Measurements from ENCODE around the gene FAM43A.

Gene FAM43A, protein sequence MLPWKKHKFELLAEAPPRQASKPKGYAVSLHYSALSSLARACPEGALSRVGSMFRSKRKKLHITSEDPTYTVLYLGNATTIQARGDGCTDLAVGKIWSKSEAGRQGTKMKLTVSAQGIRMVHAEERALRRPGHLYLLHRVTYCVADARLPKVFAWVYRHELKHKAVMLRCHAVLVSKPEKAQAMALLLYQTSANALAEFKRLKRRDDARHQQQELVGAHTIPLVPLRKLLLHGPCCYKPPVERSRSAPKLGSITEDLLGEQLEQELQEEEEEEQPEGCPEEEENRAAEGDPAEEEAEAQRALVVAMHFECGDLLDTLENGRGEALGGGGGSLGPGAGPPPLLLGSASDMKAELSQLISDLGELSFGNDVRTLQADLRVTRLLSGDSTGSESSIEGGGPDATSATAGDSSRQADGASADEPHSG

DNA sequence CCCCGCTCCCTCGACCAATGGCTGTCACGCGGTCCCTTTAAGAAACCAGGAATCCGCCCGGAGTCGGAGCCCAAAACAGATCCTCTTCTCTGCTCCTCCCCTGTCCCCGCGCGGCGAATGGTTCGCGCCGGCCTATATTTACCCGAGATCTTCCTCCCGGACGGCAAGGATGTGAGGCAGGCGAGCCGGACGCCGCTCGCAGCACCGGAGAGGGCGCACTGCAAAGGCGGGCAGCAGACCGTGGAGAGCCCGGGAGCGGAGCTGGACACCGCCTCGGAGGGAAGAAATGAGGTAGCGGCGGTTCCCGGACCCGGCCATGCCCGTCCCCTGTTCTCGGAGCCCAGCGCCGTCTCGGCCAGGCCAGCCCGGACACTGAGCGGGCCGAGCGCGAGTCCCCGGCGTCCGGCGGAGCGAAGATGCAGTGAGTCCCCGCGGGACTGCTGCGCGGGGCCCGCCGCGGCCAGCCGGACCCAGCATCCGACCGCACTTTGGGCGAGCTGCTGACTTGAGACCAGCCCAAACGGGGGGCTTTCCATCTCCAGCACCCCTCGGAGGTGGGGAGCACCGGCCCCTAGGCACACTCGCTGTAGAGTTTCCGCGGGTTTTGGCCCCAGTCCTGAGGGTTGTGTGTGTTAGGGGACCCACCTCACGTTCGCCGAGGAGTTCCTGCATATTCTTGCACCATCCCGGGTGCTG lies at the start of gene FAM43A:
Gene FAM43A, plus strand, starts transcription at position 166 of the 696 bp plus-strand sequence. CDS start 944 bp downstream, outside the sequence.
- ATAC-seq (peak; percentile 68), DNase-seq (peak; percentile 89 to 90)
- Mint-ChIP-seq H3K27me3 (peaks cover 43% of the 10 kb centered on the region), H3K4me1 (peaks cover 89% of the 10 kb centered on the region), H3K9me3 (no peaks in the 10 kb centered on the region), H3K4me3 (peak within 1 kb of the TSS; percentile 88 to 93), H3K27ac (peak within 1 kb of the TSS; percentile 81 to 94)

DNA sequence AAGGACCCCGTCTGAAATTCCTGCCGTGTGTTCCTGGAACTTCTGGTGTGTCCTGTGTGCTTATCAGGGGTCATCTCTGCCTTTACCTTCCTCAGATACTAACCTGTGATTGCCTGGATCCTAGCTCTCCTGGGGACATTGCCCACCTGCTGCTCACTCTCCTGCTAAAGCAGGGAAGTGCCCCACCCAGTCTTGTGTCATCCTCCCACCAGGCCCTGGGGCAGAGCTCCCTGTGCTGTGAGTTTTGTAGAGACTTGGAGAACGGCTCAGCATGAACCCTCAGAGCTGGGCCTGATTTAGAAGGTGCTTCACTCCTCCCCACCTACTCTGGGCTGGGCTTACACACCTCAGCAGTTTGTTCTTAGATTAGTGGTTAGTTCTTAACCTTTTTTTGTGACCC lies 48.6 kb upstream of the FAM43A start:
- Mint-ChIP-seq H3K4me3 (no peak overlapping the region), H3K27me3 (no peaks in the 10 kb centered on the region), H3K4me1 (peaks cover 5% of the 10 kb centered on the region), H3K27ac (no peak overlapping the region), H3K9me3 (no peaks in the 10 kb centered on the region)
- DNase-seq (no peak), ATAC-seq (no peak)

DNA sequence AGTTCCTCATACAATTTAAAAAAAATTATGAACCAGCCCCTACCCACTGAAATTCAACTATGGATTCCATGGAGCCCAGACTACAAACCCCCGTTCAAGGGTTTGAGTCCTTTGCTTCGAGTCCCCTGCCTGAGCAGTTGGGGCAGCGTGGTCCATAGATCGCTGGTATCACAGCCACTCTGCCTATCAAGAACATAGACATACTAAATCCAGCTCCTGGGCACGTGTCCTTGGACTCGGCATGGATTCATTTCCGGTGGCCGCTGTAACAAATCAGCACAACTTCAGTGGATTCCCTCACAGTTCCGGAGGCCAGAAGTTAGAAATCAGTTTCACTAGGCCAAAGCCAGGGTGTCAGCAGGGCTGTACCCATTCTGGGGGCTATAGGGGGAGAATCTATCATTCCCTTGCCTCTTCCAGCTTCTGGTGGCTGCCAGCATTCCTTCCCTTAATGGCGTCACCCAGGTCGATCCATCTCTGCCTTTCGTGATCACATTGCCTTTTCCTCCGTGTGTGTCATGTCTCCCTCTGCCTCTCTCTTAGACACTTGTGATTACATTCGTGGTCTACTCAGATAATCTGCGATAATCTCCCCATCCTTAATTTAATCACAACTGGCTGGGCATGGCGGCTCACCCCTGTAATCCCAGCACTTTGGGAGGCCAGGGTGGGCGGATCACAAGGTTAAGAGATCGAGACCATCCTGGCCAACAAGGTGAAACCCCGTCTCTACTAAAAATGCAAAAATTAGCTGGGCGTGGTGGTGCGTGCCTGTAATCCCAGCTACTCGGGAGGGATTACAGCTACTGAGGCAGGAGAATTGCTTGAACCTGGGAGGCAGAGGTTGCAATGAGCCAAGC lies 47.9 kb upstream of the FAM43A start:
- ATAC-seq (no peak), DNase-seq (no peak)
- H3K9me3 Mint-ChIP-seq: no peaks in the 10 kb centered on the region
- no peaks in the 10 kb centered on the region for H3K27me3 Mint-ChIP-seq
- no peak overlapping the region for H3K27ac Mint-ChIP-seq
- H3K4me3 Mint-ChIP-seq: no peak overlapping the region
- peaks cover 5% of the 10 kb centered on the region for H3K4me1 Mint-ChIP-seq

DNA sequence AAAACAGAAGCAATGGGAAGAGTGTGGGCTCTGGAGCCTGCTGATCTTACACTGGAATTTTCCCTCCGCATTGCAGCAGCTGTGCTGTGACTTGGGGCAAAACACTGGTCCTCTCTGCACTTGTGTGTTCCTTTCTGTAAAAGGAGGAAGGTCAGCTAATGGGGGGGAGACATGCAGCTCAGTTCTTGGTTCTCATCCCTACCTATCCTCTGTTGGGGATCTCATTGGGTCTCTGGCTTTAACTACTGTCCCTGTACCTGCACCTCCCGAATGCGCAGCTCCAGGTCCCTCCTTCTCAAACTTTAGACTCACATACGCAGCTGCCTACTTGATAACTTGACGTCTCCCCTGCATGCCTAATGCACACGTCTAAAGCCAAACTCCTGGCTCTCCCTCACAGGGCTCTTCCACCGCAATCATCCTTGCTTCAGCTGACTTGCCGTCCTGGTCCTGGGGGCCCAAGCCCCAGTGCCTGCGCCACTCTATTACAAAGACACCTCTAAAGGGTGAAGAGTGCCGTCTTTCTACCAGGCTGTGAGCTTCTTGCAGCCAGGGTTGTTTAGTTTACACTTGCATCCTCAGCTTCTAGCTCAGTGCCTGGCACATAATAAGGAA lies 46.6 kb upstream of the FAM43A start:
- no peak for DNase-seq
- Mint-ChIP-seq H3K9me3 (no peaks in the 10 kb centered on the region), H3K27ac (no peak overlapping the region), H3K27me3 (no peaks in the 10 kb centered on the region), H3K4me3 (no peak overlapping the region), H3K4me1 (peaks cover 5% of the 10 kb centered on the region)
- no peak for ATAC-seq

DNA sequence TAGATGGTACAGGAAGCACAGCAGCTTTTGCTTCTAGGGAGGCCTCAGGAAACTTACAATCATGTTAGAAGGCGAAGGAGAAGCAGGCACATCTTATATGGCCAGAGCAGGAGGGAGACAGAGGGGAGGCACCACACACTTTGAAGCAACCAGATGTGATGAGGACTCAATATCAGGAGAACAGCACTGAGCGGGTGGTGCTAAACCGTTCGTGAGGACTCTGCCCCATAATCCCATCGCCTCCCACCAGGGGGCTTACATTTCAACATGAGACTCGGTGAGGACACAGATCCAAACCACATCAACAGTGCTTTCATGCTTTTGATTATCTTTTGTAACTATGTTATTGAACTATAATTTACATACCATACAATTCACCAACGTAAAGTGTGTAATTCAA lies 44.9 kb upstream of the FAM43A start:
- peak; percentile 25 to 31 for DNase-seq
- H3K4me3 Mint-ChIP-seq: no peak overlapping the region
- no peaks in the 10 kb centered on the region for H3K9me3 Mint-ChIP-seq
- peak; percentile 70 for ATAC-seq
- peaks cover 5% of the 10 kb centered on the region for H3K4me1 Mint-ChIP-seq
- no peak overlapping the region for H3K27ac Mint-ChIP-seq
- H3K27me3 Mint-ChIP-seq: no peaks in the 10 kb centered on the region

DNA sequence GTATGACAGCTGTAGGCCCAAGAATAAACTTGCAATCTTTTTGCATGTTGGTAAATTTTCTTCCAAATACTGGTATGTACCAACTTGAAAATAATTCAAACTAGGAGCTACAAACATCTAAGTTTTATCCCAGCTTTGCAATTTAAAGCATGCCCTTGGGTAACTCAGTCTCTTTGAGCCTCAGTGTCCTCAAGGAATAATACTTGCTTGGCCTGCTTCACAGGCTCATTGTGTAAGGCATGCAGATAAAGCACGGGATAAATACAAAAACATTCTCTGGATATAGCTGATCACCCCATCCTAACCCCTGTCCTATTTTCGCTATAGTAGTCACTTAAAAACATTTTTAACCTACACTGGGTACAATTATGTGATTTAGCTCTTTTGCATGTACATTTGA lies 42.9 kb upstream of the FAM43A start:
- no peak for DNase-seq
- Mint-ChIP-seq H3K27me3 (no peaks in the 10 kb centered on the region), H3K27ac (no peak overlapping the region), H3K4me3 (no peak overlapping the region), H3K4me1 (peaks cover 5% of the 10 kb centered on the region), H3K9me3 (no peaks in the 10 kb centered on the region)
- no peak for ATAC-seq

DNA sequence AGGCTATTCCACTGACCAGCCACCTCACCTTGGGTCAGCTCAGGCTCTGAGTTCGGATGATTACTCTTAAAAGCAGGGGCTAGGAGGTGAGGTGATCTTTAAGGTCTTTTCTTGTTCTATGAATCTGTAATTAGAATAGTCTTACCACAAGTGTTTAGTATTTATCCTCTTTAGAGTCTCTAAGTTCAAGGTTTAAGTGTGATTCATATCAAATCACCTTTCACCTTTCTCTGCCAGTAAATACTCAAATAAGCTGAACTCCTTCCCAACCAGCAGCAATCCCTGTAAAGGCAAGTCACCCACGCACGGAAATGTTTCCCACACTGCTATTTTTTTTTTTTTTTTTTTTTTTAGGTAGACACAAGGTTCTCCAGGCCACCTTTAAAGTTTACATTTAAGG lies 37.9 kb upstream of the FAM43A start:
- Mint-ChIP-seq H3K27ac (no peak overlapping the region), H3K4me1 (no peaks in the 10 kb centered on the region), H3K27me3 (no peaks in the 10 kb centered on the region), H3K4me3 (no peak overlapping the region), H3K9me3 (no peaks in the 10 kb centered on the region)
- no peak for DNase-seq
- ATAC-seq: no peak

DNA sequence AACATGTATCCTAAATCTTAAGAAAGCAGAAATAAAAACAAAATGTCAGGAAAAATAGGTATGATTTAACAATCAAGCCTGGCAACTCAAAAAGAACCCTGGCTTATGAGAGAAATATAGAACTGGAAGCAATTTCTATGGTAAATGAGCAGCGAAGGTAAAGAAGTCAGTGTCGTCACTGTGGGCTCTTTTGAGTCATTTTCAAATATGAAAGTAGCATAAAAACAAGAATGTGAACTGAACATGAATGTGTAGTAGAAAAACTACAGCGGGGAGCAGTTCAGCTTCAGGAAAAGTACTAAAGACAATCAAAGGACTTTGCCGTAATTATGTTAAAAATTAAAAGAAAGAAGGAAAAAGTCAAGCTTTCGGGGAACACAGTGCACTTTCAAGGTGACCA lies 31.2 kb upstream of the FAM43A start:
- DNase-seq: no peak
- Mint-ChIP-seq H3K4me3 (peak overlapping the region; percentile 8 to 65), H3K9me3 (no peaks in the 10 kb centered on the region), H3K27ac (peak overlapping the region in 1 of 2 donors; percentile 80), H3K27me3 (no peaks in the 10 kb centered on the region), H3K4me1 (peaks cover 10% of the 10 kb centered on the region)
- peak; percentile 78 for ATAC-seq

DNA sequence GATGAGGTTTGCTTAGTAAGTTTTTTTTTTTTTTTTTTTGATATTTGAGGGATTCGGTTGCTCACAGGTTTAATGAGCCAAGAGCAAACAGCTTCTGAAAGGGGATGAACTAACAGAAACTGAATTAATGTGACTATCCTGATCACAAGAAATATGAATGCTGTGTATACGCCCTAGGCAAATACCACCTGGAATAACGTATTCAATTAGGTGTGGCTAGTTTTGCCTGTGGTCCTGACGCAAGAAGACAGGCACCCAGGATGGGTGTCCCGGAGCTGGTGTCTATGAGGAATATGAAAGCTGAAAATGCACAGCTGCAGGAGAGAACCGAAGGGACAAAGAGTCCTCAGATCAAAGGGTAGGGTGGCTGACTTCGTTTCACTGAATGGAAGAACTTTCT lies 28.2 kb upstream of the FAM43A start:
- no peak for ATAC-seq
- H3K27ac Mint-ChIP-seq: no peak overlapping the region
- DNase-seq: no peak
- H3K27me3 Mint-ChIP-seq: no peaks in the 10 kb centered on the region
- no peak overlapping the region for H3K4me3 Mint-ChIP-seq
- no peaks in the 10 kb centered on the region for H3K9me3 Mint-ChIP-seq
- H3K4me1 Mint-ChIP-seq: peaks cover 22% of the 10 kb centered on the region

DNA sequence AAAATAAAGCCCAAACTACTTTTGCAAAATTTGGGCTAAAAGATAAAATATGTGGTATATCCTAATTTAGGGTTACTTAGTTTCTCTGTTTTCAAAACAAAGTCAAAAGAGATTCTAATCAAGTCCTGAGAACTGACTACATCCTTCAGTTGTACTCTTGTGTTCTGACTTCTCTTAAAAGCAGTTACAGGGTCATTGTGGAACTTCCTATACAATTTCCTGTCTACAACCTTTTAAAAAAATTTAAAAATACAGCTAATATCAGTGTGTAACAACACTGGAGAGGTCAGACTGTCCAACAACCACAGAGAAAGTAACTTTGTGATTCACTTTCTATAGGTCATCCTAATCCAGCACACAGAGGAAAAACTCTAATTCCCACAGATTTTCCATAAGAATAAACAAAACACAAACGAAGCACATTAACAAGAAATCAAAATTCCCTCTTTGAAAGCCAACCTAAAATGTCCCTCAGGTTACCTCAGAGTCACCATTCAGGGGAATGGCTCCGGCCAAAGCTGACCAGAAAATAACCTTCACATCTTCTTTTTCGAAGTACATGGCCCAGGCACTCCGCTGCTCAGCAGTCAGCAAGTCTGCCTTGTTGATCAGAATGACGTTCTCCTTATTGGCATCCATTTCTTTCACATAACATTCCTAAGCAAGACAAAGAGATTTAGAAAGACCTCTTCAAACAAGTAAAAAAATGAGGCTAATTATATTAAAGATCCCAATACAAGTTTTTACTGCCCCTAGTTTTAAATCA lies 27.0 kb upstream of the FAM43A start:
- H3K27me3 Mint-ChIP-seq: no peaks in the 10 kb centered on the region
- no peak overlapping the region for H3K4me3 Mint-ChIP-seq
- peaks cover 28% of the 10 kb centered on the region for H3K4me1 Mint-ChIP-seq
- no peaks in the 10 kb centered on the region for H3K9me3 Mint-ChIP-seq
- ATAC-seq (no peak), DNase-seq (no peak)
- peak overlapping the region; percentile 27 to 81 for H3K27ac Mint-ChIP-seq

DNA sequence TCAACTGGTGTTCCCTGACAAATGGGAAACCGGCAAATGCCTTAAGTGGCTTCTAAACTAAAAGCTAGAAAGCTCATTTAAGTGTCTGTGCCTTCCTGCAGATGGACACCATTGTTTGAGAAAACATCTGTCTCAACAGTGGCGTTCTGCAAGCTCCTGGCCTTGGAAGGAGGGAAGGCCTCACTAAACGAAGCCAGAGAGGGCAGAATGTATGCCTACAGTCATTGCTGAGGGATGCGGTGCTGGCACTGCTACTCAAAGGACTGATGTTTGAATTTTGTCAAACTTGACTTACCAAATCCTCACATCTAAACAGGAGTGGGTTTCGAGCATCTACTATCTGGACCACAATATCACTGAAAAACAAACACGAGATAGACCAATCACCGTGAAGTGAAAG lies 25.9 kb upstream of the FAM43A start:
- H3K27me3 Mint-ChIP-seq: no peaks in the 10 kb centered on the region
- ATAC-seq: no peak
- H3K27ac Mint-ChIP-seq: no peak overlapping the region

DNA sequence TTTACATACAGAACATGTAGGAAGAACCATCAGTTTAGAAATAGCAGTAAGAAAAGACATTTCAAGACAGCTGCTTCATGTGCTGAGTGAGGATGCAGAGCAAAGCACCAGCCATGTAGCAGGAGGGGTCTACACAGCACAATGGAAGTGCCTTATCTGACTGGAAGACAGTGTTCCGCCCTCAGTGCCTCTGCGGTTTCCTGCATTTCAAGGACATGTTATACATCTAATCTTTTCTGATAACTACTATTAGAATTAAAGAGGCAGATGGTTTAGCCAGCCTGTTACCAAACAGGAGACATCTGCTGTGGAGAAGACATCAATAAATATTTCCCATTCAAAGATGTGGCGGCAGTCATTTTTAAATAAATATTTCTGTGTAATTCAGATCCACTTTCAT lies 24.3 kb upstream of the FAM43A start:
- H3K4me1 Mint-ChIP-seq: peaks cover 18% of the 10 kb centered on the region
- no peaks in the 10 kb centered on the region for H3K9me3 Mint-ChIP-seq
- peak overlapping the region in 1 of 2 donors; percentile 72 for H3K27ac Mint-ChIP-seq
- no peak for ATAC-seq
- DNase-seq: no peak
- no peaks in the 10 kb centered on the region for H3K27me3 Mint-ChIP-seq
- no peak overlapping the region for H3K4me3 Mint-ChIP-seq

More for the DNA sequence above, 25.9 kb upstream of the FAM43A start:
- Mint-ChIP-seq H3K4me1 (peaks cover 19% of the 10 kb centered on the region), H3K9me3 (no peaks in the 10 kb centered on the region), H3K4me3 (no peak overlapping the region)
- no peak for DNase-seq

DNA sequence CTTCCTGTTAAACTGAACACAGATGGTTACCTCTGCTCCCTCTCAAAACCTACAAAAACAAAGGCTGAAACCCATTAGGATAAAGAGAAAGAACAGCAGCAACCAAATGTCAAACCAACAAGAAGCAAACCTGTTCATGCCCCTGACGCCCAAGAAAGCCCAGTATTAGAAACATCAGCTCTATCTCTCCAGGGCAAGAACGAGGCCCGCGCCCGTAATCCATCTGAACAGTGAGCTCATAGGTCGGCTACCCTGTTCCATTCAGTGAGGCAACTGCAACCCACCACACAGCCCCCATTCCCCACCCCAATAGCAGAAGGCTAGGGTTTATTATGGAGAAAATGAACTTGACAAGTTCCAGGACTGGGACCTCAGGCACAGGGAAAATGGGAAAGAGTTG lies 23.7 kb upstream of the FAM43A start:
- Mint-ChIP-seq H3K27me3 (no peaks in the 10 kb centered on the region), H3K4me3 (no peak overlapping the region), H3K27ac (no peak overlapping the region), H3K4me1 (peaks cover 18% of the 10 kb centered on the region), H3K9me3 (no peaks in the 10 kb centered on the region)
- no peak for DNase-seq
- no peak for ATAC-seq

DNA sequence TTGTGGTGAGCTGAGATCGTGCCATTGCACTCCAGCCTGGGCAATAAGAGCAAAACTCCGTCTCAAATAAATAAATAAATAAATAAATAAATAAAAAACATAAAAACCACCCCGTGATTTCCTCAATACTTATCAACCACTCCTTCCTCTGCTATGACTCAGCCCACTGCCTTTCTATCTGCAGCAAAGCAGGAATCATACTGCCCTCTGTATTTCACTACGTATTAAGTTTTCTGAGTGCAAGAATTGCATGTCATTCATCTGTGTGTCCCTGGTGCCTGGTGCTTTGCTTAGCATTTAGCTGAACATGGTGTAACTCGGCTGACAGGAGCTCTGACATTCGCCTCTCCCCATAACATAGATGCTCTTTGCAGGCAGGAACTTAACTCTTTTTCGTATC lies 20.8 kb upstream of the FAM43A start:
- no peak for DNase-seq
- Mint-ChIP-seq H3K27me3 (no peaks in the 10 kb centered on the region), H3K4me1 (peaks cover 25% of the 10 kb centered on the region)

DNA sequence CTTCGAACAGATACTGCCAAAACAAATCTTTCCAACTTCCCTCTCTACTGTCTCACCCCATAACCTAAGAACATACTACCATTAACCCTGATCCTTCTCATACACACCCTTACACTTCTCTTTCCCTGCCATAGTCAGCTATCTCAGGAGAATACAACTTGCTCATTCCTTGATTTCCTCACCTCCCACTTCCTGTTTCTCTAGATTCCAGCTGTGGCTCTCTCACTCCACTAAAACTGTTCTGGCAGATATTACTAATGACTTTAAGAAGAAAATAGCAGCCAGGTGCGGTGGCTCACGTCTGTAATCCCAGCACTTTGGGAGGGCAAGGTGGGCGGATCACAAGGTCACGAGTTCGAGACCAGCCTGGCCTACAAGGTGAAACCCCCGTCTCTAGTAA lies 18.3 kb upstream of the FAM43A start:
- ATAC-seq: no peak
- Mint-ChIP-seq H3K27me3 (no peaks in the 10 kb centered on the region), H3K4me1 (peaks cover 30% of the 10 kb centered on the region), H3K4me3 (no peak overlapping the region), H3K9me3 (no peaks in the 10 kb centered on the region), H3K27ac (peak overlapping the region in 1 of 2 donors; percentile 0)
- no peak for DNase-seq

More for the DNA sequence above, 20.8 kb upstream of the FAM43A start:
- no peak overlapping the region for H3K27ac Mint-ChIP-seq
- no peak for ATAC-seq
- no peak overlapping the region for H3K4me3 Mint-ChIP-seq
- H3K9me3 Mint-ChIP-seq: no peaks in the 10 kb centered on the region

All from stimulated activated naive CD8-positive, alpha-beta T cell treated with anti-CD3 and anti-CD28 coated beads, Interleukin-15, amount 100 ng/mL, for 72 hours (primary cell).